Astrocyte of the cerebellum (primary cell): ENCODE results near the gene RELN.

ENCODE experiments used
- DNase-seq: peaks from one replicate; pipeline ENCODE4 v3.0.0-alpha.2; 2011; ENCODE audit warnings: low read depth
- H3K4me3 ChIP-seq: 2 replicates; pipeline ENCODE4 v1.5.1; 2011; ENCODE audit warnings: mild to moderate bottlenecking, low read depth, low read length, moderate library complexity
- in situ Hi-C: cut with HindIII; loops from 2 replicates; pipeline ENCODE4 v1.10.0; 2017; ENCODE audit warnings: low sequenced_read_pairs
- TF ChIP-seq, protein P1 (sequence below): IDR thresholded peaks from 2 replicates; pipeline ENCODE4 v1.5.1; 2012; ENCODE audit warnings: low read length, low read depth, moderate library complexity, mild to moderate bottlenecking; ENCODE audit errors: missing control alignments

Gene RELN

DNA sequence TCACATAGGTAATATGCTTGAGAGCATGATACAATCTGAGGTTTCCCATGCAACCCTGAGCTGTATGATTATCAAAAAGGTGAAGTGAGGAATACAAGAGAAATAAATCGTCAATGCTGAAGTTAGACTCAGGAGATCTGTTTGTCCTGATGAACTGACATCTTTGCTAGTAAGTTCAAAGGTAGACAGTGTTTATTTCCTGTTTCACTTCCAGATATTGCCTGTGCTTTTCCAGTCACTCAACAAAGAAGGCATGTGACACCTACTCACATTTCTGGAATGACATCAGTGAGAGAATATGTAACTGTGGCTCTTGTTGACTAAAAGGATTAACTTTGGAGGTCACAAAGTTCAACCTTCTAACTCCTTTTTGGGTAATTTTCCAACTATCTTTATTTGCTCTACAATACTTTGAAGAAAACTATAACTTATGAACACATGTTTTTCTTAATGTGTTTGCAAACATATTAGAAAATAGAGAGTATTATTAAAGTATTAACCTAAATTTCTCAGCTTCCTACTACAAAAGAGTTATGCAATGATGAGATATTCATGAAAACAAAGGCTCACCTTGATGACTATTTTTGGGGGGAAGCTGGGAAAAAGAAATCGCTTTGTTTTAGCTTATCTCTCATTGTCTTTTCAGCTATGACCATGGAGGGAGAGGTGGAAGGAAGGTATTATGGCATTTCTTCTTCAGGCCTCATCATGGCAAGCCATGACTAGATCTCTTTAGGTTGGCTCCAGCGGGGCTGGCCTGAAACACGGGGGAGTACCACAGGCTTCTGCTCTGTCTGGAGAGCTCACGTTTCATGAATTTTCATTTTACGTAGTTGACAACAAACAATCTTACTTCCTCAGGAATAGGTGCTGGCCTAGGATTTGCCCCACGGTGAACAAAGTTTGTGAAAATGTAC lies 328.7 kb downstream of the RELN start:
- in situ Hi-C loops: no loop called here
- no peak overlapping the region for H3K4me3 ChIP-seq
- peak; percentile 3 for DNase-seq
- TF ChIP-seq, protein P1, sequence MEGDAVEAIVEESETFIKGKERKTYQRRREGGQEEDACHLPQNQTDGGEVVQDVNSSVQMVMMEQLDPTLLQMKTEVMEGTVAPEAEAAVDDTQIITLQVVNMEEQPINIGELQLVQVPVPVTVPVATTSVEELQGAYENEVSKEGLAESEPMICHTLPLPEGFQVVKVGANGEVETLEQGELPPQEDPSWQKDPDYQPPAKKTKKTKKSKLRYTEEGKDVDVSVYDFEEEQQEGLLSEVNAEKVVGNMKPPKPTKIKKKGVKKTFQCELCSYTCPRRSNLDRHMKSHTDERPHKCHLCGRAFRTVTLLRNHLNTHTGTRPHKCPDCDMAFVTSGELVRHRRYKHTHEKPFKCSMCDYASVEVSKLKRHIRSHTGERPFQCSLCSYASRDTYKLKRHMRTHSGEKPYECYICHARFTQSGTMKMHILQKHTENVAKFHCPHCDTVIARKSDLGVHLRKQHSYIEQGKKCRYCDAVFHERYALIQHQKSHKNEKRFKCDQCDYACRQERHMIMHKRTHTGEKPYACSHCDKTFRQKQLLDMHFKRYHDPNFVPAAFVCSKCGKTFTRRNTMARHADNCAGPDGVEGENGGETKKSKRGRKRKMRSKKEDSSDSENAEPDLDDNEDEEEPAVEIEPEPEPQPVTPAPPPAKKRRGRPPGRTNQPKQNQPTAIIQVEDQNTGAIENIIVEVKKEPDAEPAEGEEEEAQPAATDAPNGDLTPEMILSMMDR: no peak

DNA sequence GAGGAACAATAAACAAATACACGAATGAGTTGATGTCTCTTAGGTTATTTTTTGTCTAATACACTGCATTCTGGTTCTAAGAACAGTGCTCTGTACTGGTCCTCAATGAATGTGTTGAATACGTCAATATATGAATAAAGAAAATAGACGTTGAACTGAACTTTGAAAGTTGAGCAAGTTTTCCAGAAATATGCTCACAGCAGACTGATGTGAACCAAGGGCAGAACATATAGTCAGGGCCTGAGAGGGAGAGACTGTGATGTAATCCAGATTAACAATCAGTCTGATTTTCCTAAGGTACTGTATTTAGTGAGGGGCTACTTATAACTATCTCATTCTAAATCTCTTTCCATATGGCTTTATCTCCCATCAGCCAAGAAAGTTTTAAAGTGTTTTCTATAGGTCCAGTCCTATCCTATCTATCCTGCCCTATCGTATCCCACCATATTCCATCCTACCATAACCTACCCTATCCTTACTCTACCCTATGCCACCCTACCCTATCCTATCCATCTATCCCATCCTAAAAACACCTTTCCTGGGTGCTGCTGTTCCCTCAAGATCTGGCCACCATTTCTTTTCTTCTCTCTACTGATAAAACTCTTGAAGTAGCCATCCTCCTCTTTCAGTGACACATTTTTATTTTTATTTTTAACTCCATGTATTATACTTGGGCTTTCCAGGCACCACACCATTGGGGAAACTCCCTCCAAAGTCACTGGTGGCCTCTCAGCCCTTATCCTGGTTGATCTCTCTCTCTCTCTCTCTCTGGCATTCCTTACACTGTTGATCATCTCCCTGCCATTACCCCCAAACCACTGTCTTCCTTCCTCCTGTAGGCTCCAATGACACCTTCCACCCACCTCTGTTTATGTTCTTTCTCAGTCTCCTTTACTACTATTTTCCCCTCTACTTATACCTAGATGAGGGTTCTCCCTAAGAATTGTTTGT lies 331.1 kb downstream of the RELN start:
- H3K4me3 ChIP-seq: no peak overlapping the region
- DNase-seq: no peak
- TF ChIP-seq, protein P1: no peak
- in situ Hi-C loops: no loop called here

DNA sequence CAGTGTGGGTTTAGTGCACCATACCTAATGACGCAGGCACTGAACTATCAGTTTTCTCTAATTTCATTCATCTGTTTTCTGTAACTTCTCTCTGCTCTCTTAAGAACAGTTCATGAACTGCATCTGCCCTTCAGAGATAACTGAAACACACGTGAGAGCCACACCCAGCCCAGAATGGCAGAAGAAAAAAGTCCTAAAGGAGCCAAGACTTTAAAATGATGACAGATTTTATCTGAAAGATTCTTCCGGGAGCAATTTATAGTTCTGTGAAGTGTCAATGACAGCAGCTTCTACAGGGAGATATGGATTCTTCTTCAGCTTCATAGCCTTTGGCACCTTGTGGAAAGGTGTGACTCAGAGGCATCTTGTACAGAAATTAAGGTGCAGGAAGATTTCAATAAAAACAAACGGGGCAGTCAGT lies 332.0 kb downstream of the RELN start:
- TF ChIP-seq, protein P1: no peak
- in situ Hi-C loops: no loop called here
- no peak for DNase-seq
- H3K4me3 ChIP-seq: no peak overlapping the region

DNA sequence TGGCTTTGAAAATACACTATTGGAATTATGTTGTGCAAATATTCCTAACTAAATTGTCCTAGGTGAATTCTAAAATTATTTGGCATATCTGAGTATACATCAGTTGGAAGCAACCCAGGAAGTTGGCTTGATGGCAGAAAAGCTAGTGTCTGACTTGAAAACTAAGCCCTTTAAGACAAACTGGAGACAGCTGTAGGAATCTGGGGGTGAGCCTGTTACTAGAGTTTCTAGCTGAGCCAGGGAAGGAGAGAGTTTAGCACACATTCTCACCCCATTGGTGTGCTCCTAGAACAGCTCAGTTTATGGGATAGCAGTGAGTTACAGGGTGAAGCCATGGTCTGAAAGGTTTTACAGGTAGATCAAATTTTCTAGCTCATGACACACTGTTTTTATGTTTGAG lies 333.2 kb downstream of the RELN start:
- TF ChIP-seq, protein P1: no peak
- in situ Hi-C loops: no loop called here
- no peak overlapping the region for H3K4me3 ChIP-seq
- DNase-seq: no peak

DNA sequence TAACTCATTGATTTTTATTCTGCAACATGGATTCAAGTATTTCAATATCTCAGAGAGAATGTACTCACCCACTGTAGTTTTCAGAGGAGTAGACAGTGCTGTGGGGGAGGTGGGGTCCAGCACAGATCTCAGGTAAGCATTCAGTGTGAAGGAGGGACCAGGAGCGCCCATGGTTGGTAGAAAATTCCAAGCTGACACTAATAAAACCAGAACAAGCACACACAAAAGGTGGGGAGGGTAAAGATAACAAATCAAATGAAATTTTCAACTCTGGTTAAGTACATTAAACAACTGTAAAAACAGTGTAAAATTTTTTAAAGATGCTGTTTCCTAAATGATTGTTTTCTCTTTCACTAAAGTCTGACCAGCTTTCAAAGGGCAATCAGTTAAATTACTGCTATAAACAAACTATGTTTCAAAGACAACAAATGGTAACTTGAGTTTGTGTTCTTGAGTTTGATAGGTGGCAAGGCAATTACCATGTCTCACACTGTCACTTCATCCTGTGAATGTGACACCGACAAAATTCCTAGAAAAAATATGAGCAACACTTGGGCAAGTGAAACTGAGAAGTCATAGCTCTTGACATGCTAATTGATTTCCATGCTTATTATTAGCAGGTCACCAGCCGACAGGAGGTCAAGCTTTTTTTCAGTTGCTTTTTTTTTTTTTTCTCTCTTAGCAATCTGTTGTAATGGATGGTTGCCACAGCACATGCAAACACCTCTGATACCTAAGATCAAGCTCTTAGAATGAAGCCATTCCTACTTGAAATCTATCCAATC lies 337.7 kb downstream of the RELN start:
- no peak for DNase-seq
- H3K4me3 ChIP-seq: no peak overlapping the region
- TF ChIP-seq, protein P1: no peak
- in situ Hi-C loops: no loop called here

DNA sequence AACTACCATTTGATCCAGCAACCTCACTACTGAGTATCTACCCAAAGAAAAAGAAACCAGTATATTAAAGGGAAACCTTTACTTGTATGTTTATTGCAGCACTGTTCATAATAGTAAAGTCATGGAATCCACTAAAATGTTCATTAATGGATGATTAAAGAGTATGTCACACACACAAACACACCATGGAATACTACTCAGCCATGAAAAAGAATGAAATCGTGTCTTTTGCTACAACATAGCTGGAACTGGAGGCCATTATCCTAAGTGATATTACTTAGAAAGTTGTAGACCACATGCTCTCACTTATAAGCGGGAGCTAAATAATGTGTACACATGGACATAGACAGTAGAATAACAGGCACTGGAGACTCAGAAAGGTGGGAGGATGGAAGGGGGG lies 340.4 kb downstream of the RELN start:
- H3K4me3 ChIP-seq: no peak overlapping the region
- TF ChIP-seq, protein P1: no peak
- DNase-seq: no peak
- in situ Hi-C loops: no loop called here
